IMR-90 (cell line): Measurements from ENCODE around the gene SF3A1. TPM values are rescaled to one million over a fixed set of nuclear protein-coding genes. Genes with fewer than 3 reads are reported as not detected.

Experiments
- ATAC-seq: fragments of 200-7000 bp; cut with Tn5 transposase; 2 replicates; pipeline ENCODE4 v1.9.1; 2020; ENCODE audit warnings: low read depth, mild to moderate bottlenecking, moderate library complexity
- BruUV-seq: library from RNA; stranded (reverse); fragments of 400-500 nt; replicated peaks from 2 replicates; lab custom pipeline; 2021; lab: Mats Ljungman, UMichigan
- CTCF ChIA-PET: fragments of 300-600 bp; formaldehyde crosslinking; extraction: SDS; loops from one replicate; lab custom pipeline; 2021; ENCODE audit warnings: antibody characterized with exemption; lab: Yijun Ruan, JAX
- POLR2A ChIA-PET: fragments of 300-600 bp; sonication (Branson Sonifier 250); formaldehyde crosslinking; loops from one replicate; lab custom pipeline; 2022; ENCODE audit warnings: antibody characterized with exemption; ENCODE audit not compliant: unreplicated experiment; lab: Charles Lee
- DNase-seq: peaks from one replicate; pipeline ENCODE4 v3.0.0; 2013
- H2AFZ ChIP-seq: replicated peaks from 2 replicates; pipeline ENCODE3; 2013; ENCODE audit warnings: low read length, mild to moderate bottlenecking; ENCODE audit not compliant: poor library complexity
- H2AK5ac ChIP-seq: 2 replicates; pipeline ENCODE4 v1.6.1; 2013; ENCODE audit warnings: low read depth, low read length, inconsistent platforms
- H2AK9ac ChIP-seq: replicated peaks from 2 replicates; pipeline ENCODE3; 2013; ENCODE audit warnings: mild to moderate bottlenecking, low read depth, low read length, moderate library complexity; ENCODE audit not compliant: poor library complexity
- H2BK120ac ChIP-seq: 2 replicates; pipeline ENCODE4 v1.6.1; 2013; ENCODE audit warnings: low read depth, low read length, inconsistent platforms
- H2BK15ac ChIP-seq: 3 replicates; pipeline ENCODE4 v1.6.1; 2013; ENCODE audit warnings: low read depth, low read length, inconsistent platforms
- H2BK20ac ChIP-seq: 2 replicates; pipeline ENCODE4 v1.6.1; 2013; ENCODE audit warnings: low read depth, mild to moderate bottlenecking, inconsistent platforms, low read length, moderate library complexity
- H2BK5ac ChIP-seq: 2 replicates; pipeline ENCODE4 v1.6.1; 2013; ENCODE audit warnings: mild to moderate bottlenecking, low read depth, low read length, inconsistent platforms; ENCODE audit not compliant: poor library complexity, severe bottlenecking
- H3K14ac ChIP-seq: replicated peaks from 2 replicates; pipeline ENCODE4 v1.6.1; 2013; ENCODE audit warnings: low read depth, low read length, inconsistent platforms
- H3K18ac ChIP-seq: 2 replicates; pipeline ENCODE4 v1.6.1; 2013; ENCODE audit warnings: low read depth, low read length, control low read depth
- H3K23ac ChIP-seq: 2 replicates; pipeline ENCODE4 v1.6.1; 2013; ENCODE audit warnings: low read depth, low read length, inconsistent platforms
- H3K27ac ChIP-seq: 2 replicates; pipeline ENCODE4 v1.5.1; 2013; ENCODE audit warnings: mild to moderate bottlenecking, control low read depth, low read length; ENCODE audit not compliant: insufficient read depth
- H3K27me3 ChIP-seq: 2 replicates; pipeline ENCODE4 v1.6.1; 2013; ENCODE audit warnings: low read length; ENCODE audit not compliant: control insufficient read depth, insufficient read depth
- H3K36me3 ChIP-seq: 2 replicates; pipeline ENCODE4 v1.6.1; 2013; ENCODE audit warnings: low read length, mixed read lengths; ENCODE audit not compliant: control insufficient read depth, insufficient read depth
- H3K4ac ChIP-seq: 2 replicates; pipeline ENCODE4 v1.6.1; 2013; ENCODE audit warnings: low read depth, low read length, inconsistent platforms
- H3K4me1 ChIP-seq: 2 replicates; pipeline ENCODE4 v1.6.1; 2013; ENCODE audit warnings: low read length, mixed read lengths; ENCODE audit not compliant: control insufficient read depth, insufficient read depth
- H3K4me2 ChIP-seq: 2 replicates; pipeline ENCODE4 v1.6.1; 2013; ENCODE audit warnings: low read depth, mild to moderate bottlenecking, control low read depth, low read length, moderate library complexity
- H3K4me3 ChIP-seq: 2 replicates; pipeline ENCODE4 v1.5.1; 2013; ENCODE audit warnings: low read depth, mild to moderate bottlenecking, control low read depth, low read length, moderate library complexity; ENCODE audit not compliant: insufficient read depth
- H3K56ac ChIP-seq: 2 replicates; pipeline ENCODE4 v1.6.1; 2013; ENCODE audit warnings: low read length, inconsistent platforms; ENCODE audit not compliant: insufficient read depth; ENCODE audit errors: extremely low read depth
- H3K79me1 ChIP-seq, 2 experiments: 2 replicates each; pipeline ENCODE4 v1.6.1; 2013; ENCODE audit warnings: low read length in 2 of 2, inconsistent platforms in 1 of 2, low read depth in 1 of 2
- H3K9ac ChIP-seq: 2 replicates; pipeline ENCODE4 v1.6.1; 2013; ENCODE audit warnings: low read depth, low read length, control low read depth
- H3K9me1 ChIP-seq: 2 replicates; pipeline ENCODE4 v1.6.1; 2013; ENCODE audit warnings: low read length, inconsistent platforms; ENCODE audit not compliant: insufficient read depth
- H3K9me3 ChIP-seq: 2 replicates; pipeline ENCODE4 v1.6.1; 2013; ENCODE audit warnings: low read length; ENCODE audit not compliant: control insufficient read depth, insufficient read depth
- H4K20me1 ChIP-seq: 2 replicates; pipeline ENCODE4 v1.6.1; 2013; ENCODE audit warnings: low read length, inconsistent platforms; ENCODE audit not compliant: insufficient read depth
- H4K5ac ChIP-seq: 2 replicates; pipeline ENCODE4 v1.6.1; 2013; ENCODE audit warnings: mild to moderate bottlenecking, low read depth, low read length, control low read depth
- H4K8ac ChIP-seq, 2 experiments: 2 replicates each; pipeline ENCODE4 v1.6.1; 2013; ENCODE audit warnings: low read depth in 2 of 2, low read length in 2 of 2, control low read depth in 1 of 2, inconsistent platforms in 1 of 2
- H4K91ac ChIP-seq: 2 replicates; pipeline ENCODE4 v1.6.1; 2013; ENCODE audit warnings: low read depth, low read length, inconsistent platforms; ENCODE audit not compliant: insufficient read depth
- MAZ ChIP-seq: IDR thresholded peaks from 2 replicates; pipeline ENCODE4 v1.6.1; 2012; ENCODE audit warnings: low read depth, mild to moderate bottlenecking, low read length, improper control_type of control experiment, moderate library complexity, borderline replicate concordance
- POLR2A ChIP-seq: IDR thresholded peaks from 2 replicates; pipeline ENCODE4 v1.6.1; 2012; ENCODE audit warnings: mild to moderate bottlenecking, low read depth, low read length
- USF2 ChIP-seq: fragments of 150-350 bp; IDR thresholded peaks from 2 replicates; pipeline ENCODE4 v1.6.1; 2017; ENCODE audit warnings: mild to moderate bottlenecking, antibody characterized with exemption, low read length, low read depth
- WGBS, 2 experiments: methylation state at CpG; one replicate each; pipeline versions ENCODE4 v1.1.5 to v1.1.7; 2013; ENCODE audit warnings: missing lambda C conversion rate in 2 of 2; ENCODE audit not compliant: insufficient read length in 1 of 2; ENCODE audit errors: extremely low coverage in 2 of 2; 5-methylcytosine and 5-hydroxymethylcytosine counted together
- dilution Hi-C: fragments of 300-500 bp; cut with HindIII; formaldehyde crosslinking; loops from one replicate; pipeline ENCODE4 v1.14.3; 2018; ENCODE audit warnings: low sequenced_read_pairs; ENCODE audit not compliant: unreplicated experiment
- in situ Hi-C: fragments of 300-500 bp; cut with MboI; formaldehyde crosslinking; loops from 3 replicates; pipeline ENCODE4 v1.14.3; 2019; ENCODE audit warnings: low sequenced_read_pairs, inconsistent platforms, mixed read lengths
- intact Hi-C: fragments of 100-400 bp; cut with micrococcal nuclease; formaldehyde crosslinking; loops from 2 replicates; pipeline ENCODE4 v1.10.0; 2022
- polyA plus RNA-seq, 3 experiments: library from polyadenylated mRNA; depleted of rRNA; stranded (reverse); fragments of >200 nt; gene quantifications; 2 replicates each; pipeline ENCODE4 v1.2.3, GENCODE V29; 2012; ENCODE audit warnings: low replicate concordance in 1 of 3
- total RNA-seq: library from RNA; depleted of rRNA; stranded (reverse); fragments of >200 nt; gene quantifications from 2 replicates; pipeline ENCODE4 v1.2.3, GENCODE V29; 2012

Gene SF3A1
- total and polyA plus RNA-seq, 2 of the 4 experiments (the other 2 are of a cell fraction), result 36.9 to 67.2 TPM

GRCh38 chr22:30326706-30327362 is 29.9 kb downstream of the SF3A1 start, which contains the start of gene TBC1D10A:
Gene TBC1D10A, minus strand, starts transcription at chr22:30326941. Its CDS starts 60 bp downstream, at chr22:30326881.
- H3K79me1 ChIP-seq, result peaks cover 17 to 47% of the 10 kb centered on the region in 2 experiments
- peak within 1 kb of the TSS; percentile 97 for H3K4me3 ChIP-seq
- H4K20me1 ChIP-seq, result peaks cover 33% of the 10 kb centered on the region
- no TSS peak for BruUV-seq
- DNase-seq, result peak; percentile 86
- TF ChIP-seq MAZ (peak; percentile 67; the same call in 1 of the 2 replicates), USF2 (no peak), POLR2A (peak; percentile 94)
- dilution Hi-C loops, result no loop called here
- H2AFZ ChIP-seq, result peak within 1 kb of the TSS; percentile 91
- peak within 1 kb of the TSS; percentile 92 for H2BK5ac ChIP-seq
- H2BK120ac ChIP-seq, result peak within 1 kb of the TSS; percentile 18; the same call in 1 of the 2 replicates
- CTCF ChIA-PET, result no interaction called here
- ATAC-seq, result peak; percentile 92
- H3K4me1 ChIP-seq, result peaks cover 26% of the 10 kb centered on the region
- H3K9ac ChIP-seq, result peak within 1 kb of the TSS; percentile 90
- POLR2A ChIA-PET, result interaction anchor here (0.9 kb wide), 4 partner anchors 10 to 49 kb away, joined by 3 to 7 read pairs (median 4); no protein-coding TSS in a partner anchor
- H3K56ac ChIP-seq, result peak within 1 kb of the TSS; percentile 47; the same call in 1 of the 2 replicates
- no peaks in the 10 kb centered on the region for H3K9me3 ChIP-seq
- H2BK20ac ChIP-seq, result no peak within 1 kb of the TSS
- H4K8ac ChIP-seq, result peak within 1 kb of the TSS; percentile 32 to 71; a peak in 3 of 4 replicates
- peak within 1 kb of the TSS; percentile 67 for H4K5ac ChIP-seq
- peak within 1 kb of the TSS; percentile 91 for H3K27ac ChIP-seq
- no peaks in the 10 kb centered on the region for H3K27me3 ChIP-seq
- H3K18ac ChIP-seq, result peak within 1 kb of the TSS; percentile 63
- peak within 1 kb of the TSS; percentile 90 for H2AK9ac ChIP-seq
- peaks cover 5% of the 10 kb centered on the region for H3K36me3 ChIP-seq
- peak within 1 kb of the TSS; percentile 100 for H3K4me2 ChIP-seq
- peak within 1 kb of the TSS; percentile 81 for H3K4ac ChIP-seq
- H3K9me1 ChIP-seq, result peaks cover 27% of the 10 kb centered on the region
- 1% methylated on average over 23 of the region's 69 CpGs; no CpG with 5 or more reads in 1 of the 2 experiments for WGBS, 2 experiments
- intact Hi-C loops, result loop anchor here (2.0 kb wide), 1 partner anchor 38 kb away; the partner anchor contains the start of gene CASTOR1
- in situ Hi-C loops, result no loop called here
- H3K23ac ChIP-seq, result peak within 1 kb of the TSS; percentile 77; the same call in 1 of the 2 replicates
- no peak within 1 kb of the TSS; the same call in 2 of the 3 replicates for H2BK15ac ChIP-seq
- H3K14ac ChIP-seq, result peak within 1 kb of the TSS; percentile 69
- peak within 1 kb of the TSS; percentile 76 for H4K91ac ChIP-seq
- H2AK5ac ChIP-seq, result peak within 1 kb of the TSS; percentile 90
